ENCODE data around the gene ARHGAP8. TPM values are rescaled to one million over a fixed set of nuclear protein-coding genes. Genes with fewer than 3 reads are reported as not detected.

The ARHGAP8 gene
- total RNA-seq, 3 donors from 2014 or later (not counting 1 experiment from before 2014, with no cell fraction given): 23.6 to 32.6 (median 26.5) TPM

DNA sequence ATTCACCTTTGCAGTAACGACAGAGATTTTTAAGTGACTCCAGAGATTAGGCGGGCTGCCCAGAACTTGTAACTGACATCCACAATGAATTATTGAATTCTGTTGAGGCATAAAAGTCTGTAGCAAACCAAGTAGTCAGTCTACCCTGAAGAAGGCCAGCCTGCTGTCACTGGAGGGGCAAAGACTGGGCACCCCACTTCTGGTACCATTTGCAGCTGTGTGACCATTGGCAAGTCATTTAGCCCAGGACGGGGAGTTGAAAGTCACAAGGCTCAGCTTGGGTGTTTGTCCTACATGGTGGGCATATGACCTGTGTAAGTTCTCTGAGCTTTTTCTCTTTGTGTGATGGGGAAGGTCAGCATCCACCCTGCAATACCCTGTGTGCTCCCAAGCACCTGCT, 119.4 kb downstream of the ARHGAP8 start:
- ATAC-seq (no peak), DNase-seq (no peak)
- Histone ChIP-seq H3K27me3 (ENCODE audit: control insufficient read depth, insufficient read depth, low read length) (no peaks in the 10 kb centered on the region), H3K27ac (ENCODE audit: low read length) (no peak overlapping the region), H3K4me1 (ENCODE audit: control insufficient read depth, insufficient read depth, low read length) (no peaks in the 10 kb centered on the region), H3K36me3 (ENCODE audit: control insufficient read depth, insufficient read depth, low read length) (no peaks in the 10 kb centered on the region), H3K9me3 (ENCODE audit: control insufficient read depth, insufficient read depth, low read length) (peaks cover 11% of the 10 kb centered on the region), H3K4me3 (ENCODE audit: low read length) (no peak overlapping the region)
- intact Hi-C loops (cut with micrococcal nuclease): no loop called here
- no peaks in the 10 kb centered on the region for H3K9me3 Mint-ChIP-seq
- 90% methylated on average over 3 of the region's 3 CpGs for WGBS (ENCODE audit: insufficient coverage)
- no peaks in the 10 kb centered on the region for H3K4me1 Mint-ChIP-seq
- peaks cover 0 to 7% of the 10 kb centered on the region in 2 donors for H3K27me3 Mint-ChIP-seq (ENCODE audit: low read depth in 2 of 2)
- H3K4me3 Mint-ChIP-seq: no peak overlapping the region
- H3K27ac Mint-ChIP-seq: no peak overlapping the region
- TF ChIP-seq CTCF (IDR thresholded peaks at IDR 0.05): no peak
- no peaks in the 10 kb centered on the region for H3K36me3 Mint-ChIP-seq

GRCh38 chr22:44876921-44877320, 124.5 kb downstream of the ARHGAP8 start:
- 95% methylated on average over 4 of the region's 4 CpGs for WGBS (ENCODE audit: insufficient coverage)
- Mint-ChIP-seq H3K27me3 (ENCODE audit: low read depth in 2 of 2) (peaks cover 0 to 5% of the 10 kb centered on the region in 2 donors), H3K9me3 (no peaks in the 10 kb centered on the region), H3K27ac (no peak overlapping the region), H3K4me1 (no peaks in the 10 kb centered on the region), H3K36me3 (no peaks in the 10 kb centered on the region), H3K4me3 (no peak overlapping the region)
- no peak overlapping the region for H3K4me3 ChIP-seq (ENCODE audit: low read length)
- DNase-seq (no peak), ATAC-seq (no peak)
- H3K9me3 ChIP-seq (ENCODE audit: control insufficient read depth, insufficient read depth, low read length): peaks cover 2% of the 10 kb centered on the region
- no peak overlapping the region for H3K27ac ChIP-seq (ENCODE audit: low read length)
- intact Hi-C loops (cut with micrococcal nuclease): no loop called here
- TF ChIP-seq CTCF (IDR thresholded peaks at IDR 0.05): no peak
- no peaks in the 10 kb centered on the region for H3K36me3 ChIP-seq (ENCODE audit: control insufficient read depth, insufficient read depth, low read length)
- no peaks in the 10 kb centered on the region for H3K27me3 ChIP-seq (ENCODE audit: control insufficient read depth, insufficient read depth, low read length)
- H3K4me1 ChIP-seq (ENCODE audit: control insufficient read depth, insufficient read depth, low read length): no peaks in the 10 kb centered on the region

DNA sequence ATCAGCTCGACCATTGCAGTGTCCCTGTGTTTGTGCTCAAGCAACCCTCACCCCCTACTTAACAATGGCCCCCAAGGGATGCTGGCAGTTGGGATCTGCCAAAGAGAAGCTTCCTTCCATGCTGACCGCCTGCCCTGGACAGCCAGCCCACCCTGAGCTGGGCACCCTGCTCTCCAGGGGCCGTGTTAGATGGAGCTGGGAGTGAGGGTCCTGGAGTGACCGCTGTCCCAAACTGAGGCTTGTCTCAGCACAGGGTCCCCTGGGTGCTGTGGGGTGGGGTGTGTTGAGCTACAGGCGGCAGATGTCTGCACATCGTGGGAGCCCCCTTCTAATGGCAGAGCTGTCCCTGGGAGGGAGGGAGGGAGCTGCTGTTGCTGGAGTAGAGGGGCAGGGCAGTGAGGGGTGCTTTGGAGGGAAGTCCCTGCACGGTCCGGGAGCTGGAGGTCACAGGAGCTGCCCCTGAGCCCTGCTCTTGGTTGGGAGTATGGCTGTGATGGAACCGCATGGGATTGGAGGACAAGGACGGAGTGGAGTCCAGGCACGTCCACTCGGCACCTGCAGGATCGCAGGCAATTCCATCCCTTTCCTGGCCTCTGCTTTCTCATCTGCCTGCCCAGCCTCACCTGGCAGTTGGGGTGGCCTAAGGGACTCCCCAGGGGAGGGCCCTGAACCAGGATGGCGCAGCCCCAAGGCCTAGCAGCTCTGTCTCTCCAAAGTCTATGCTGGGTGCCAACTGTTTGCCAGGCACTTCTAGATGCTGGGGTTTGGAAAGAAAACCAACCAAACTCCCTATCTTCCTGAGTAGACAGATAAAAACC, 126.3 kb downstream of the ARHGAP8 start:
- H3K27me3 Mint-ChIP-seq (ENCODE audit: low read depth in 2 of 2): peaks cover 0 to 2% of the 10 kb centered on the region in 2 donors
- Histone ChIP-seq H3K36me3 (ENCODE audit: control insufficient read depth, insufficient read depth, low read length) (no peaks in the 10 kb centered on the region), H3K4me1 (ENCODE audit: control insufficient read depth, insufficient read depth, low read length) (no peaks in the 10 kb centered on the region), H3K27ac (ENCODE audit: low read length) (no peak overlapping the region), H3K9me3 (ENCODE audit: control insufficient read depth, insufficient read depth, low read length) (no peaks in the 10 kb centered on the region), H3K27me3 (ENCODE audit: control insufficient read depth, insufficient read depth, low read length) (no peaks in the 10 kb centered on the region), H3K4me3 (ENCODE audit: low read length) (no peak overlapping the region)
- H3K27ac Mint-ChIP-seq: no peak overlapping the region
- H3K9me3 Mint-ChIP-seq: no peaks in the 10 kb centered on the region
- no peak overlapping the region for H3K4me3 Mint-ChIP-seq
- H3K36me3 Mint-ChIP-seq: no peaks in the 10 kb centered on the region
- no peaks in the 10 kb centered on the region for H3K4me1 Mint-ChIP-seq
- intact Hi-C loops (cut with micrococcal nuclease): no loop called here
- DNase-seq (no peak), ATAC-seq (no peak)
- WGBS (ENCODE audit: insufficient coverage): 84% methylated on average over 13 of the region's 14 CpGs
- TF ChIP-seq CTCF (IDR thresholded peaks at IDR 0.05): no peak

DNA sequence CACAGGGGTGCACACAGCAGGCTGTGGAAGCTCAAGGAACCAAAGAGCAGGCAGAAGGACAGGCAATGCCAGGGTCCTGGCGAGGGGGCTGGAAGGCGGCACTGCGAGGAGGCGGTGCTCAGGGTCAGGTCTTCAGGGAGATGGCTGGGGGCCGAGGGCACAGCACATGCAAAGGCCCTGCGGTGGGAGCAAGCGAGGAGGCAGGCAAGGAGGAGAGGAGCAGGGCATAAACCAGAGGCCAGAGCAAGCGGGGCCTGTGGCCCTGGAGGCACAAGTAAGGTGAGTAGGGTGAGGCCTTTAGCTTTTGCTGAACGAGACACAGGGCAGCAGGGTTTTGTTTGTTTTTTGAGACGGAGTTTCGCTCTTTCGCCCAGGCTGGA, 126.9 kb downstream of the ARHGAP8 start:
- intact Hi-C loops (cut with micrococcal nuclease): no loop called here
- no peaks in the 10 kb centered on the region for H3K4me1 Mint-ChIP-seq
- DNase-seq (no peak), ATAC-seq (no peak)
- peaks cover 0 to 2% of the 10 kb centered on the region in 2 donors for H3K27me3 Mint-ChIP-seq (ENCODE audit: low read depth in 2 of 2)
- H3K4me3 Mint-ChIP-seq: no peak overlapping the region
- 89% methylated on average over 12 of the region's 12 CpGs for WGBS (ENCODE audit: insufficient coverage)
- H3K27ac ChIP-seq (ENCODE audit: low read length): no peak overlapping the region
- H3K4me1 ChIP-seq (ENCODE audit: control insufficient read depth, insufficient read depth, low read length): no peaks in the 10 kb centered on the region
- TF ChIP-seq CTCF (IDR thresholded peaks at IDR 0.05): no peak
- H3K27me3 ChIP-seq (ENCODE audit: control insufficient read depth, insufficient read depth, low read length): no peaks in the 10 kb centered on the region
- no peak overlapping the region for H3K4me3 ChIP-seq (ENCODE audit: low read length)
- no peaks in the 10 kb centered on the region for H3K9me3 ChIP-seq (ENCODE audit: control insufficient read depth, insufficient read depth, low read length)
- H3K36me3 ChIP-seq (ENCODE audit: control insufficient read depth, insufficient read depth, low read length): no peaks in the 10 kb centered on the region
- H3K9me3 Mint-ChIP-seq: no peaks in the 10 kb centered on the region
- no peaks in the 10 kb centered on the region for H3K36me3 Mint-ChIP-seq
- H3K27ac Mint-ChIP-seq: no peak overlapping the region

Data from natural killer cell (primary cell).